Measurements from ENCODE around the gene SMARCA5. TPM values are rescaled to one million over a fixed set of nuclear protein-coding genes. Genes with fewer than 3 reads are reported as not detected.
A peak's percentile ranks its signal among the peaks of the same experiment; 100 is the strongest.
"Not testable (repeated sequence)": the region's sequence is repeated elsewhere in the genome, so short reads cannot be mapped to it uniquely, and the experiment has no call there.

Gene SMARCA5
- total RNA-seq, 2 experiments from 2014 or later, result 44.3 to 48.2 TPM

DNA sequence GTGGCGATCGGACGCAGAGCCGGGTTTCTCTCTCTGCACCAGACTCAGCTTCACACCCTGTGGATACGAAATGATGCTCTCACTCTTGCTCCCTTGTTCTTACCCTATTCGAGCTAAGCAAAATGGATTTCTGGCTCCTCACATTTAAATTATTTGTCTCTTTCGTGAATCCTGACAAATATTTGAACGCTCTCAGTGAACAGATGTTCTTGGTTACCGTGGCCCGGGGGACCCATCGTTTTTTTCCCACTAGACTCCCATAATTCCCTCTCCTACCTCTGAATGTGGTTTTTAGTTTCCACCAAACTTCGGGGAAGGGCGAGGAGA, 630 bp downstream of the SMARCA5 start:
- H3K36me3 Mint-ChIP-seq (ENCODE audit: low read depth), result peaks cover 26% of the 10 kb centered on the region

DNA sequence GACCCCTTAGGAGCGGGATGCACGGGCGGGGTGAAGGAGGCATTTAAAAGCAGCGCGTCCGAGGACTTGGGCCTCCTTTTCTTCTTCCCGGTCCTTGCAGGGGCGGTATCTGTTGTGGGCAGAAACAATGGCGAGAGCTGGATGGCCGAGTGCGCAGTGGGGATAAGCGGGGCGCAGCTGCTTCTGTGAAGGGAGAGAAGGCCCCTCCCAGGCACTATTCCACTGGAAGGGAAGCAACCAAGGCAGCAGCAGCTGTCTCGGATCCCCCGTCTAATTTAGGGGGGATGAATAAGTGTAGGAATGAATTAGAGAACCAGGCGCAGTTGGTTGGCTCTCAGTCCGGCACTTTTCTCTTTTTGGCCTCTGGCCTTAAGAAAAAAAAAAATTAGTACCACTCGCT, 995 bp downstream of the SMARCA5 start:
- Mint-ChIP-seq H3K4me1 (peaks cover 43% of the 10 kb centered on the region), H3K9me3 (no peaks in the 10 kb centered on the region), H3K4me3 (peak overlapping the region; percentile 91), H3K27me3 (peaks cover 9% of the 10 kb centered on the region), H3K36me3 (ENCODE audit: low read depth) (peaks cover 30% of the 10 kb centered on the region), H3K27ac (peak overlapping the region; percentile 98)
- POLR2A ChIA-PET, result no interaction called here
- DNase-seq, result peak; percentile 13
- CTCF ChIA-PET, result interaction anchor here (1.0 to 1.3 kb wide), 2 partner anchors 13 to 44 kb away, joined by 5 to 9 read pairs; no protein-coding TSS in a partner anchor

More for the DNA sequence above, 630 bp downstream of the SMARCA5 start:
- POLR2A ChIA-PET, result no interaction called here
- CTCF ChIA-PET, result interaction anchor here (1.0 to 1.3 kb wide), 2 partner anchors 13 to 45 kb away, joined by 5 to 9 read pairs; no protein-coding TSS in a partner anchor
- Mint-ChIP-seq H3K4me1 (peaks cover 39% of the 10 kb centered on the region), H3K27ac (peak overlapping the region; percentile 98), H3K9me3 (no peaks in the 10 kb centered on the region), H3K27me3 (peaks cover 9% of the 10 kb centered on the region), H3K4me3 (peak overlapping the region; percentile 91)
- no peak for DNase-seq

DNA sequence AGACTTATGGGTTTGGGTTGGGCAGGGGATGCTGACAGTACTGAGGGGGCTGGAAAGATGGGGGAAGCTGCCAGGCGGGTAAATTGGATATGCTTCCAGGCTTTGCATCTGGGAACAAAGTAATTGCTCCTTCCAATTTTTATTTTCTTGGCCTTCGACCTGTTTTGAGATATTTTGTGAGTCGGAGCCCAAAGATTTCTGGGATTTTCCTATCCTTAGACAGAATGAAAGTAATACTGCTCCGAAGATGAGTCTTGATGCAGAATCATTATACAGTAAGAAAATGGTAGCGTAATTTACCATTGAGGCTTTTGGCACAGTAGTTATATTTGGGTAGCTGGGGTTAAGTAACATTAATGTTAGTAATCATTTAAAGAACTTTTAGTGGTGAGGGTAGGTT, 1.4 kb downstream of the SMARCA5 start:
- Mint-ChIP-seq H3K27ac (peak overlapping the region; percentile 98), H3K9me3 (no peaks in the 10 kb centered on the region), H3K27me3 (peaks cover 6% of the 10 kb centered on the region), H3K36me3 (ENCODE audit: low read depth) (peaks cover 34% of the 10 kb centered on the region), H3K4me1 (peaks cover 47% of the 10 kb centered on the region), H3K4me3 (peak overlapping the region; percentile 91)
- DNase-seq, result no peak
- POLR2A ChIA-PET, result no interaction called here
- CTCF ChIA-PET, result interaction anchor here (1.0 to 1.3 kb wide), 2 partner anchors 12 to 44 kb away, joined by 5 to 9 read pairs; no protein-coding TSS in a partner anchor

DNA sequence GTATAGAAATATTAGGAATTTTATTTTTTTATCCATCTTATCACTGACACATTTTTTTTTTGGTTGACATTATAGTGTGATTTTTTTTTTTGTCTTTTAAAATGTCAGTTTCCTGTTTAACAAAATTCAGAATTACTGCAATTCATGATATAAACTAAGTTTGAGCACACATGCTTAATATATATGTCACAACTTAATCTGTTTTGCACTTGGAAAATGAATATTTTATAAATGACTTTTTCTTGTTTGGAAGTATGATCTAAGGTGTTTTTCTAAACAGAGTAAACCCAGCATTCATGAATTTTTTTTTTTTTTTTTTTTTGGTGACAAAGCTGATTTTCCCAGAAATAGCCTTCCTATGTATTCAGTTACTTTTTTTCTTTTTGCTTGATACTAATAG, 2.4 kb downstream of the SMARCA5 start:
- H3K4me1 Mint-ChIP-seq, result peaks cover 54% of the 10 kb centered on the region
- ChIA-PET CTCF (interaction anchor here (0.6 kb wide), 1 partner anchor 1660 kb away, joined by 3 read pairs; no protein-coding TSS in a partner anchor), POLR2A (no interaction called here)
- no peak for DNase-seq
- H3K9me3 Mint-ChIP-seq, result no peaks in the 10 kb centered on the region
- H3K27me3 Mint-ChIP-seq, result no peaks in the 10 kb centered on the region
- peaks cover 35% of the 10 kb centered on the region for H3K36me3 Mint-ChIP-seq (ENCODE audit: low read depth)
- H3K4me3 Mint-ChIP-seq, result peak overlapping the region; percentile 91
- no peak overlapping the region for H3K27ac Mint-ChIP-seq

DNA sequence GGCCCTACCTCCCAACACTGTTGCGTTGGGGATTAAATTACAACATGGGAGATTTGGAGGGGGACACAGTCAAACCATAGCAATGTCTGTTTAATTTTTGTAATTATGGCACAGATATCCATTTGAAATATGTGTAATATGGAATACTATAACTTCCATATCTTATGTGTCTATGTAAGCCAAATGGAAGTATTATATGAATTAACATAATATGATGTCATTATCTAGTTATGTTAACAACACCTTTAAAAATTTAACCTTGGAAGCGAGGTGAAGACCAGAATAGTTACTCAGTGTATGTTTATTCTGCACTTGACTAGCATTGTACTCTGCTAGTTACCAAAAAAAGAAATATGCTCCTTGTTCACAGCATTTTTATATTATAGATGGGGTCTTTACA, 4.3 kb downstream of the SMARCA5 start:
- no peak for DNase-seq
- Mint-ChIP-seq H3K27ac (no peak overlapping the region), H3K4me3 (no peak overlapping the region), H3K9me3 (no peaks in the 10 kb centered on the region), H3K36me3 (ENCODE audit: low read depth) (peaks cover 44% of the 10 kb centered on the region), H3K4me1 (peaks cover 61% of the 10 kb centered on the region), H3K27me3 (no peaks in the 10 kb centered on the region)
- ChIA-PET CTCF (interaction anchor here (0.6 kb wide), 1 partner anchor 1418 kb away, joined by 4 read pairs; no protein-coding TSS in a partner anchor), POLR2A (no interaction called here)

DNA sequence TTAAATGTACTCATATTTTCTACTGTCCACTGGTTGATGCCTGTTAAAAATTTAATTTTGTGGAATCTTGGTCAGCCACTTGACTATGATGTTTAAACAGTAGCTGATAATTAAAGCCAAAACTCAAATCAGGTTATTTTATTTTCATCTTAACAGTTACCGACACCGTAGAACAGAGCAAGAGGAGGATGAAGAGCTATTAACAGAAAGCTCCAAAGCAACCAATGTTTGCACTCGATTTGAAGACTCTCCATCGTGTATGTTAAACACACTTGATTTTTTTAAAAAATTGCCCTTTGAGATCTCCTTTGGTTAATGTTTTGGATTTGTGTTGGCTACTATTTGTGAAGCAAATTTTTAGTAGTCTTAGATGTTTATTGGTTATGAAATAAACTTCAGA, 10.7 kb downstream of the SMARCA5 start:
- no peak for DNase-seq
- POLR2A ChIA-PET, result no interaction called here
- Mint-ChIP-seq H3K27ac (no peak overlapping the region), H3K4me3 (no peak overlapping the region), H3K27me3 (no peaks in the 10 kb centered on the region), H3K36me3 (ENCODE audit: low read depth) (peaks cover 50% of the 10 kb centered on the region), H3K9me3 (no peaks in the 10 kb centered on the region), H3K4me1 (peaks cover 34% of the 10 kb centered on the region)
- CTCF ChIA-PET, result no interaction called here

DNA sequence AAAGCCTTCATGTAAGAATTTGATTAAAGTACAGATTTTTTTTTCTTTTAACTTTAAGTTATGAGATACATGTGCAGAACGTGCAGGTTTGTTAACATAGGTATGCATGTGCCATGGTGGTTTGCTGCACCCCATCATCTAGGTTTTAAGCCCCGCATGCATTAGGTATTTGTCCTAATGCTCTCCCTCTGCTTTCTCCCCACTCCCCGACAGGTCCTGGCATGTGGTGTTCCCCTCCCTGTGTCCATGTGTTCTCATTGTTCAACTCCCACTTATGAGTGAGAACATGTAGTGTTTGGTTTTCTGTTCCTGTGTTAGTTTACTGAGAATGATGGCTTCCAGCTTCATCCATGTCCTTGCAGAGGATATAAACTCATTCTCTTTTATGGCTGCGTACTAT, 14.5 kb downstream of the SMARCA5 start:
- peaks cover 48% of the 10 kb centered on the region for H3K36me3 Mint-ChIP-seq (ENCODE audit: low read depth)
- H3K27me3 Mint-ChIP-seq, H3K4me3 Mint-ChIP-seq, POLR2A ChIA-PET, H3K27ac Mint-ChIP-seq, H3K9me3 Mint-ChIP-seq, H3K4me1 Mint-ChIP-seq, DNase-seq: not testable (repeated sequence)
- CTCF ChIA-PET, result interaction anchor here (1.7 kb wide), 1 partner anchor 14 kb away, joined by 5 read pairs; no protein-coding TSS in a partner anchor

DNA sequence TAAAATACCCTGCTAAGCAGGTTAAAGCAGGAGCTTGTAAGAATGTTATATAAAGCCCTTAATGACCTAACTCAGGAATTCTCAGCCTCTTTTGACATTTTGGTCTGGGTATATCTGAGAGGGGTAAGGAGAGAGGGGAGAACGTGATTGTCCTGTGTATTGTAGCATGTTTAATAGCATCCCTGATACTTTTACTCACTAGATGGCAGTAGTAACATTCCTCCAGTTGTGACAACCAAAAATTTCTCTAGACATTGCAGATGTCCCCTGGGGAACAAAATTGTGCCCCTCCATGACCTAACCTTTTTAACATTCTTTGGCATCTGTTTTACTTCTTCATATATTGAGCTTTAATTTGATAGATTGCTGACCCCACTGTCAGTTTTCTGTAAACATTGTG, 17.9 kb downstream of the SMARCA5 start:
- Mint-ChIP-seq H3K27ac (no peak overlapping the region), H3K36me3 (ENCODE audit: low read depth) (peaks cover 54% of the 10 kb centered on the region), H3K4me1 (no peaks in the 10 kb centered on the region), H3K9me3 (no peaks in the 10 kb centered on the region), H3K4me3 (no peak overlapping the region), H3K27me3 (no peaks in the 10 kb centered on the region)
- ChIA-PET POLR2A (no interaction called here), CTCF (interaction anchor here (1.3 kb wide), 1 partner anchor 28 kb away, joined by 5 read pairs; no protein-coding TSS in a partner anchor)
- no peak for DNase-seq

DNA sequence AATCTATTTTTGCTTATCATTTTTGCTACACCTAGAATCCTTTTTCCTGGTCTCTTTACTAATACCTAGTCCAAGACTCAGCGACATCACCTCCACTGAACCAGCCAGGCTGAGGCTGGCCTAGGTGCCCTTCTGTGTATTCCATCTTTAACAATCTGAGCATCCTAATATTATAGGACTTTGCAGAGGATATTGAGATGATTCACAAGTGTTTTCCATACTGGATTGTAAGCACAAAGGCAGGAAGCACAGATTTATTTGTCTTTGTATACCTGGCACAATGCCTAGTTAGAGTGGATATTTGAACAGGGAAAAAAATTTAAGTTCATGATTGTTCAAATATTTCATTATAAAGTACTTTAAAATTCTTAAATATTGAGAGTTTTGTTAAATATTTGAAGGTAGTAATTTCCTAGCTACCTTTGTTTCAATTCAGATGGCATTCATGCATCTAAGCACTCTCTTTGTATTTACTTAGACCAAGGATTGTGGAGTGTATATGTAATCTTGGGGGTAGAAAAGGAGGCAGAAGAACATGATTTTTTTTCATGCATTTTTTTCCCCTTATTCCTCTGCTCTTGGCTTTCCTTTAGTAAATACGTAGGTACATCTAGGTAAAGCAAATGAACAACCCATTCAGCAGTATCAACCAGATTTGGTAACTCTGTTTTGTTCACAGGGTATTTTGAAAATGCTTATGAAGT, 18.4 kb downstream of the SMARCA5 start:
- no peaks in the 10 kb centered on the region for H3K4me1 Mint-ChIP-seq
- DNase-seq, result no peak
- no peaks in the 10 kb centered on the region for H3K9me3 Mint-ChIP-seq
- H3K36me3 Mint-ChIP-seq (ENCODE audit: low read depth), result peaks cover 55% of the 10 kb centered on the region
- CTCF ChIA-PET, result interaction anchor here (1.3 kb wide), 1 partner anchor 27 kb away, joined by 5 read pairs; no protein-coding TSS in a partner anchor
- no peaks in the 10 kb centered on the region for H3K27me3 Mint-ChIP-seq
- H3K4me3 Mint-ChIP-seq, result no peak overlapping the region
- POLR2A ChIA-PET, result no interaction called here
- no peak overlapping the region for H3K27ac Mint-ChIP-seq

DNA sequence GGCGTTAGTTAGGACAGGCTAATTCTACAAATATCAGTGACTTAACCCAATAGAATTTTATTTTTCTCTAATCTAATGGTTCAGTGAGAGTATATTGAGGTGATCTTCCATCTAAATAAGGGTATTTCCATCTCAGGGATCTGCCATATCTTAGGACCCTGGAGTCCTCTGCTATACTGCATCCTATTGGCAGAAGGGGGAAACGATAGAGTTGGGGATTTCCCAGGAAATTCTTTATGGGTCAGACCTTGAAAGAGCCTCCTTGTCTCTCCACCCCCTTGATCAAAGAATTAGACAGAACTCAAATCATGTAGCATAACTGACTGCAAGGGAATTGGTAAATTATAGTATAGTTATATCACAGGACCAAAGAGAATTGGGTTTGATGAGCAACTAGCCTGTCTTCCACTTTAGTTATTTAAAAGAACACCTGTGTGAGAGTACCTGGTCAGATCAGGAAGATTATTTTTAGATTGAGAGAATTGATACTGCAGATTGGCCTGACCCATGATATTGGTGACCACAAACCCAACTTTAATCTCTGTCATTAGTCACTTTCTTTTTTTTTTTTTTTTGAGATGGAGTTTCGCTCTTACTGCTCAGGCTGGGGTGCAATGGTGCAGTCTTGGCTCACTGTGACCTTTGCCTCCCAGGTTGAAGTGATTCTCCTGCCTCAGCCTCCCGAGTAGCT, 25.6 kb downstream of the SMARCA5 start:
- ChIA-PET POLR2A (no interaction called here), CTCF (no interaction called here)
- no peak overlapping the region for H3K27ac Mint-ChIP-seq
- H3K4me3 Mint-ChIP-seq, result no peak overlapping the region
- H3K4me1 Mint-ChIP-seq, result peaks cover 5% of the 10 kb centered on the region
- no peaks in the 10 kb centered on the region for H3K9me3 Mint-ChIP-seq
- H3K27me3 Mint-ChIP-seq, result no peaks in the 10 kb centered on the region
- H3K36me3 Mint-ChIP-seq (ENCODE audit: low read depth), result peaks cover 66% of the 10 kb centered on the region
- no peak for DNase-seq

DNA sequence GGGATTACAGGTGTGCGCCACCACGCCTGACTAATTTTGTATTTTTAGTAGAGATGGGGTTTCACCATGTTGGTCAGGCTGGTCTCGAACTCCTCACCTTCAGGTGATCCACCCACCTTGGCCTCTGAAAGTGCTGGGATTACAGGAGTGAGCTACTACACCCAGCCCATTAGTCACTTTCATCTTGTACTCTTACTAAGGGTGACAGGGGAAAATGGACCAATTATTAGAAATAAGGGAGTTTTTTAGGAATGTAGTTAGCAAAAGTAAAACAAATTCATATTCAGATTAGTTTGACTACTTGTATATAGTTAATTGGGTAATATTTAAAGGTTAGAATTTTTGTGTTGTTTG, 26.1 kb downstream of the SMARCA5 start:
- H3K27ac Mint-ChIP-seq, result no peak overlapping the region
- ChIA-PET POLR2A (no interaction called here), CTCF (no interaction called here)
- DNase-seq, result no peak
- peaks cover 67% of the 10 kb centered on the region for H3K36me3 Mint-ChIP-seq (ENCODE audit: low read depth)
- H3K27me3 Mint-ChIP-seq, result no peaks in the 10 kb centered on the region
- no peak overlapping the region for H3K4me3 Mint-ChIP-seq
- no peaks in the 10 kb centered on the region for H3K9me3 Mint-ChIP-seq
- H3K4me1 Mint-ChIP-seq, result peaks cover 5% of the 10 kb centered on the region

DNA sequence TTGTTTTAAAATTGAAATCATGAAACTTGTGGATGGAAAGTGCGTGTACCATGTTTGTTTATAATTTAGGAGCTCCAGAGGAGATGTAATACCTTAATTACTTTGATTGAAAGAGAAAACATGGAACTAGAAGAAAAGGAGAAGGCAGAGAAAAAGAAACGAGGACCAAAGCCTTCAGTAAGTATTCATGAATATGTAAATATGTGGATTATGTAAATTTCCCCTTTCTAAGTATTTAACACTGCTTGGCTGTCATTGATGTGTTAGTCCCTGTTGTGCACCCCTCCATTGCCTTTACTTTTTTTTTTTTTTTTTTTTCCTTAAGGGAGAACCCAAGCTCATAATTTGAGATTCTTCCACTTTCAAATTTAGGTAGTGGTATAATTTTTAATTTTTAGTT, 36.4 kb downstream of the SMARCA5 start:
- no peak overlapping the region for H3K27ac Mint-ChIP-seq
- no peaks in the 10 kb centered on the region for H3K27me3 Mint-ChIP-seq
- no peaks in the 10 kb centered on the region for H3K9me3 Mint-ChIP-seq
- H3K4me3 Mint-ChIP-seq, result no peak overlapping the region
- DNase-seq, result no peak
- H3K36me3 Mint-ChIP-seq (ENCODE audit: low read depth), result peaks cover 64% of the 10 kb centered on the region
- ChIA-PET CTCF (interaction anchor here (0.6 kb wide), 1 partner anchor 77 kb away, joined by 3 read pairs; no protein-coding TSS in a partner anchor), POLR2A (no interaction called here)
- no peaks in the 10 kb centered on the region for H3K4me1 Mint-ChIP-seq

DNA sequence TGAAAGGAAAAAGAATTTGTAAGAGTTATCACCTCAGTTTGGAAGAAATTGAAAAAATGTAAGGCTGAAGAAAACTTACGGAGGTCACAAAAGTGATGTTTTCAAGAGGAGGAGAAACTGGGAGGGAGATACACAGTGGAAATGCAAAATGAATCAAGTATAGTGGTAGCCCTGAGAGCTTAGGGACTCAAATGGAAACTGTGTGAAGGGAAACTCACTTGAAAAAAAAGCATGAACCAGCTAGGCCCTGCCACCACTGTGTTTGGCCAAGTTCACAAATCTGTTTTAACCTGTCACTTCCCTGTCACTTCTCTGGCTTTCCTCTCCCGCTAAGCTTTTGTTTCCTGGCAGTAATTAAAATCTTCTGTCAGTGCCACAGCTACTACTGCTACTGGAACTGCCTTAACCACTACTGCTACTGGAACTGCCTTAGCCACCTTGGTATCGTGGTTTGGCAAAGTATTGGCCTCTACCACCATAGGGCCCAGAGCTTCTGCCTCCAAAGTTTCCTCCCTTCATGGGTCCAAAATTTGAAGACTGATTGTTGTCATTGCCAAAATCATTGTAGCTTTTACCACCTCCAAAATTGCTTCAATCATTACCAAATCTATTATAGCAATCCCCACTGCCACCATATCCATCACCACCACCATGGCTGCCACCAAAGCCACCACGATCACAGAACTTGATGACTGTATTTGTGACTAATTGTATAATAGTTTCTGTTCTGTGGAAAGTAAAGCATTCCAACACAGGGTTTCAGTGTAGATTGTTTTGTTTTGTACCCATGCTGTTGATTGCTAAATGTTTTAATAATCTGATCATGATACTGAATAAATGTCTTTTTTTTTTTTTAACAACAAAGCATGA, 41.5 kb downstream of the SMARCA5 start:
- Mint-ChIP-seq H3K9me3 (no peaks in the 10 kb centered on the region), H3K36me3 (ENCODE audit: low read depth) (peaks cover 34% of the 10 kb centered on the region), H3K4me3 (no peak overlapping the region), H3K27ac (no peak overlapping the region), H3K27me3 (no peaks in the 10 kb centered on the region), H3K4me1 (peaks cover 13% of the 10 kb centered on the region)
- ChIA-PET CTCF (interaction anchor here (1.2 kb wide), 1 partner anchor 56 kb away, joined by 3 read pairs; no protein-coding TSS in a partner anchor), POLR2A (no interaction called here)
- DNase-seq, result no peak
